ENCODE measurements around the gene FAM174B. TPM values are rescaled to one million over a fixed set of nuclear protein-coding genes. Genes with fewer than 3 reads are reported as not detected.

FAM174B gene
- polyA plus RNA-seq, 1 donor, result 15.5 TPM

DNA sequence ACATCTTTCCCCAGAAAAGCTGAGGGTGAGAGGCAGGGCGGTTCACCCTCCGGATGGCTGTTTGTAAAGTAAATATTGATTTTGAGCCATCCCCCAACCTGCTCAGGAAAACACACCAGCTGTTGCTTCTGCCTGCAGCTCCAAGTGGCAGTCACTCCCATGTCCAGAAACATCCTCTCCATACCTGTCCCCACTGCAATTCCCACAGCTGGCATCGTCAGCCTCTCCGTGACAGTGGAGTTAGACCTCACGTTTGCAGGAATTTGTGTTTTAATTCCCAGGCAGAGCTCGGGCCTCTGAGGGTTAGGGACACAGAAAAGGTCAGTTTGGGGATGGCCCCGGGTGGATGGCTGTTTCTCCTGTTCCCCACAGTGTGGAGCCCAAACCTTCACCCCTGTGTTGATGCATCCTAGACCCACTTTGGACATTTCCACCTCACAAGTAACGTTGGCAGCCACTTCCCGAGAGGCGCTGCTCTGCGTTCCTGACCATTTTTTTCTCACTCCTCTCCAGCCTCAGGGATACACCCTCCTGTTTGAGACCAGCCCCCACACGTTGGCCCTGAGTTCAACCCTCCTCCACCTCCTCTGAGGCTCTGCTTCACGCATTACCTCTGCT is 11.8 kb upstream of the FAM174B start:
- Histone ChIP-seq H3K4me3 (ENCODE audit: low read length) (no peak overlapping the region), H3K36me3 (ENCODE audit: control insufficient read depth, insufficient read depth, low read length) (no peaks in the 10 kb centered on the region), H3K4me1 (ENCODE audit: control insufficient read depth, insufficient read depth, low read length) (peaks cover 14% of the 10 kb centered on the region), H3K9me3 (ENCODE audit: control insufficient read depth, low read depth, low read length) (no peaks in the 10 kb centered on the region), H3K27me3 (ENCODE audit: control insufficient read depth, insufficient read depth, low read length) (no peaks in the 10 kb centered on the region), H3K27ac (ENCODE audit: low read length) (peak overlapping the region; percentile 66)
- no CpG with 5 or more reads among the region's 13 CpGs for WGBS (ENCODE audit: insufficient coverage, low lambda C conversion rate)
- DNase-seq, result peak in 1 of 2 donors; percentile 57

DNA sequence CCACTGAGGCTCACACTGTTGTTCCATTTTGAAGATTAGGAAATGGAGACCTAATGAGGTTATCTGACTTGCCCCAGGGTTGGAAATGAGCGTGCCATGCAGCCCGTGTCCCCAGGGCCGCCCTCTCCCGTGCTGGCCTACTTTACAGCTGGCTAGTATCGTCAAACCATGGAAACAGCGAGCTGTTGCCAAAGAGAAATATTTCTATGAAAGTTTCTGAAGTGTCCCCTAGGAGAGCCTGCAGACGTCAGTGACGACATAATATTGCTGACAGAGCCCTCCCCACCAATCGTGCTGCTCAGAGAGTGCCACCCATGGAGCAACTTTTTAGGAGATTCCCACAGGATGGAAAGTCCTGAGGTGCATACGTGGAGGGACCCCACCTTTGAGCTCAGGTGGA is 11.2 kb upstream of the FAM174B start:
- Histone ChIP-seq H3K36me3 (ENCODE audit: control insufficient read depth, insufficient read depth, low read length) (no peaks in the 10 kb centered on the region), H3K27me3 (ENCODE audit: control insufficient read depth, insufficient read depth, low read length) (no peaks in the 10 kb centered on the region), H3K4me3 (ENCODE audit: low read length) (no peak overlapping the region), H3K27ac (ENCODE audit: low read length) (peak overlapping the region; percentile 66), H3K9me3 (ENCODE audit: control insufficient read depth, low read depth, low read length) (no peaks in the 10 kb centered on the region), H3K4me1 (ENCODE audit: control insufficient read depth, insufficient read depth, low read length) (peaks cover 14% of the 10 kb centered on the region)
- WGBS (ENCODE audit: insufficient coverage, low lambda C conversion rate), result no CpG with 5 or more reads among the region's 10 CpGs
- DNase-seq, result peak; percentile 20 to 60

- WGBS (ENCODE audit: insufficient coverage, low lambda C conversion rate), result 40% methylated on average over 1 of the region's 10 CpGs
- H3K27ac ChIP-seq (ENCODE audit: low read length), result peak overlapping the region; percentile 24
- H3K9me3 ChIP-seq (ENCODE audit: control insufficient read depth, low read depth, low read length), result no peaks in the 10 kb centered on the region
- H3K4me1 ChIP-seq (ENCODE audit: control insufficient read depth, insufficient read depth, low read length), result peaks cover 14% of the 10 kb centered on the region
- H3K4me3 ChIP-seq (ENCODE audit: low read length), result no peak overlapping the region
- H3K36me3 ChIP-seq (ENCODE audit: control insufficient read depth, insufficient read depth, low read length), result no peaks in the 10 kb centered on the region
- DNase-seq, result peak; percentile 17 to 50
- no peaks in the 10 kb centered on the region for H3K27me3 ChIP-seq (ENCODE audit: control insufficient read depth, insufficient read depth, low read length)
Measured at GRCh38 chr15:92665100-92665555, 9.6 kb upstream of the FAM174B start.

- H3K36me3 ChIP-seq (ENCODE audit: control insufficient read depth, insufficient read depth, low read length), result no peaks in the 10 kb centered on the region
- no peaks in the 10 kb centered on the region for H3K27me3 ChIP-seq (ENCODE audit: control insufficient read depth, insufficient read depth, low read length)
- H3K9me3 ChIP-seq (ENCODE audit: control insufficient read depth, low read depth, low read length), result no peaks in the 10 kb centered on the region
- peak overlapping the region; percentile 24 for H3K27ac ChIP-seq (ENCODE audit: low read length)
- peaks cover 14% of the 10 kb centered on the region for H3K4me1 ChIP-seq (ENCODE audit: control insufficient read depth, insufficient read depth, low read length)
- no peak for DNase-seq
- H3K4me3 ChIP-seq (ENCODE audit: low read length), result no peak overlapping the region
- no CpG with 5 or more reads among the region's 12 CpGs for WGBS (ENCODE audit: insufficient coverage, low lambda C conversion rate)
Measured at GRCh38 chr15:92664178-92664900, 8.8 kb upstream of the FAM174B start.

- Histone ChIP-seq H3K27ac (ENCODE audit: low read length) (no peak overlapping the region), H3K4me1 (ENCODE audit: control insufficient read depth, insufficient read depth, low read length) (peaks cover 14% of the 10 kb centered on the region), H3K27me3 (ENCODE audit: control insufficient read depth, insufficient read depth, low read length) (no peaks in the 10 kb centered on the region), H3K4me3 (ENCODE audit: low read length) (no peak overlapping the region), H3K36me3 (ENCODE audit: control insufficient read depth, insufficient read depth, low read length) (no peaks in the 10 kb centered on the region), H3K9me3 (ENCODE audit: control insufficient read depth, low read depth, low read length) (no peaks in the 10 kb centered on the region)
- no peak for DNase-seq
- no CpG with 5 or more reads among the region's 13 CpGs for WGBS (ENCODE audit: insufficient coverage, low lambda C conversion rate)
Measured at GRCh38 chr15:92663250-92663951, 7.8 kb upstream of the FAM174B start.

DNA sequence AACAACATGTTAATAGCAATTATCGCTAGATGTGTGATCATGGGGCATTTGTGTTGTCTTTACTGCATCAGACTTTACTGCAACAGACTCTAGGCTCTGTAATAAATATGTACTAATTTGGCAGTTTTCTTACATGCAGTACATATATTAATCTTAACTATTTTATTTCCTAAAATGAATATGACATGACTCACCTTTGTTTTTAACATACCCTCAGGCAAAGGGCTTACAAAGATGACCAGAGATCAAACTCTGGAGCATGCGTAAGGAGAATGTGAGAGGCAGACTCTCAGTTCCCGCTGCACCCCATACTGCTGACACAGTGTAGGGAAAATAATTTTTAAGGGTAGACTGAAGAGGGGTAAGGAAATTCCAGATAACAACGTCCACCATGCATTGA is 7.2 kb upstream of the FAM174B start:
- H3K4me3 ChIP-seq (ENCODE audit: low read length), result no peak overlapping the region
- no peak for DNase-seq
- H3K9me3 ChIP-seq (ENCODE audit: control insufficient read depth, low read depth, low read length), result no peaks in the 10 kb centered on the region
- no peaks in the 10 kb centered on the region for H3K36me3 ChIP-seq (ENCODE audit: control insufficient read depth, insufficient read depth, low read length)
- H3K27me3 ChIP-seq (ENCODE audit: control insufficient read depth, insufficient read depth, low read length), result no peaks in the 10 kb centered on the region
- no CpG with 5 or more reads among the region's 4 CpGs for WGBS (ENCODE audit: insufficient coverage, low lambda C conversion rate)
- H3K4me1 ChIP-seq (ENCODE audit: control insufficient read depth, insufficient read depth, low read length), result peaks cover 11% of the 10 kb centered on the region
- H3K27ac ChIP-seq (ENCODE audit: low read length), result no peak overlapping the region

GRCh38 chr15:92661956-92662355 is 6.4 kb upstream of the FAM174B start:
- H3K36me3 ChIP-seq (ENCODE audit: control insufficient read depth, insufficient read depth, low read length), result no peaks in the 10 kb centered on the region
- DNase-seq, result no peak
- H3K27me3 ChIP-seq (ENCODE audit: control insufficient read depth, insufficient read depth, low read length), result no peaks in the 10 kb centered on the region
- H3K27ac ChIP-seq (ENCODE audit: low read length), result no peak overlapping the region
- no peak overlapping the region for H3K4me3 ChIP-seq (ENCODE audit: low read length)
- H3K9me3 ChIP-seq (ENCODE audit: control insufficient read depth, low read depth, low read length), result no peaks in the 10 kb centered on the region
- peaks cover 8% of the 10 kb centered on the region for H3K4me1 ChIP-seq (ENCODE audit: control insufficient read depth, insufficient read depth, low read length)

- Histone ChIP-seq H3K27me3 (ENCODE audit: control insufficient read depth, insufficient read depth, low read length) (peaks cover 3% of the 10 kb centered on the region), H3K4me1 (ENCODE audit: control insufficient read depth, insufficient read depth, low read length) (no peaks in the 10 kb centered on the region), H3K27ac (ENCODE audit: low read length) (no peak overlapping the region), H3K36me3 (ENCODE audit: control insufficient read depth, insufficient read depth, low read length) (no peaks in the 10 kb centered on the region), H3K9me3 (ENCODE audit: control insufficient read depth, low read depth, low read length) (no peaks in the 10 kb centered on the region), H3K4me3 (ENCODE audit: low read length) (no peak overlapping the region)
- DNase-seq, result no peak
- no CpG with 5 or more reads among the region's 11 CpGs for WGBS (ENCODE audit: insufficient coverage, low lambda C conversion rate)
Measured at GRCh38 chr15:92661069-92661468, 5.5 kb upstream of the FAM174B start.

- Histone ChIP-seq H3K27ac (ENCODE audit: low read length) (no peak overlapping the region), H3K36me3 (ENCODE audit: control insufficient read depth, insufficient read depth, low read length) (no peaks in the 10 kb centered on the region), H3K9me3 (ENCODE audit: control insufficient read depth, low read depth, low read length) (no peaks in the 10 kb centered on the region), H3K4me3 (ENCODE audit: low read length) (no peak overlapping the region), H3K27me3 (ENCODE audit: control insufficient read depth, insufficient read depth, low read length) (peaks cover 3% of the 10 kb centered on the region), H3K4me1 (ENCODE audit: control insufficient read depth, insufficient read depth, low read length) (peaks cover 9% of the 10 kb centered on the region)
- DNase-seq, result no peak
- WGBS (ENCODE audit: insufficient coverage, low lambda C conversion rate), result no CpG with 5 or more reads among the region's 5 CpGs
Measured at GRCh38 chr15:92657486-92657885, 1.9 kb upstream of the FAM174B start.

- peaks cover 3% of the 10 kb centered on the region for H3K27me3 ChIP-seq (ENCODE audit: control insufficient read depth, insufficient read depth, low read length)
- no peaks in the 10 kb centered on the region for H3K36me3 ChIP-seq (ENCODE audit: control insufficient read depth, insufficient read depth, low read length)
- WGBS (ENCODE audit: insufficient coverage, low lambda C conversion rate), result no CpG with 5 or more reads among the region's 6 CpGs
- H3K9me3 ChIP-seq (ENCODE audit: control insufficient read depth, low read depth, low read length), result no peaks in the 10 kb centered on the region
- peaks cover 12% of the 10 kb centered on the region for H3K4me1 ChIP-seq (ENCODE audit: control insufficient read depth, insufficient read depth, low read length)
- no peak for DNase-seq
- no peak overlapping the region for H3K27ac ChIP-seq (ENCODE audit: low read length)
- H3K4me3 ChIP-seq (ENCODE audit: low read length), result no peak overlapping the region
Measured at GRCh38 chr15:92656089-92656488, 514 bp upstream of the FAM174B start.

Data from large intestine (tissue), 3 donors.